ENCODE data around the gene DLG2.

Gene DLG2

GRCh38 chr11:83663988-83664387 lies 1963.2 kb downstream of the DLG2 start:
- no peak for TF ChIP-seq TAF1 (IDR thresholded peaks at IDR 0.05; ENCODE audit: borderline replicate concordance, insufficient read depth, low read length)
- no peak for TF ChIP-seq SIN3A (IDR thresholded peaks at IDR 0.05; ENCODE audit: borderline replicate concordance, insufficient read depth, low read length)
- no peak for TF ChIP-seq FOXP2 (optimal IDR thresholded peaks at IDR 0.05; ENCODE audit: borderline replicate concordance, extremely low read depth, extremely low read length, insufficient read depth)
- TF ChIP-seq POLR2AphosphoS5 (IDR thresholded peaks at IDR 0.05; ENCODE audit: low read depth, low read length): no peak
- TF ChIP-seq REST (IDR thresholded peaks at IDR 0.05; ENCODE audit: insufficient read depth in 1 of 2, low read depth in 2 of 2, low read length in 2 of 2): no peak

- TF ChIP-seq SIN3A (IDR thresholded peaks at IDR 0.05; ENCODE audit: borderline replicate concordance, insufficient read depth, low read length) (no peak), TAF1 (IDR thresholded peaks at IDR 0.05; ENCODE audit: borderline replicate concordance, insufficient read depth, low read length) (no peak), FOXP2 (optimal IDR thresholded peaks at IDR 0.05; ENCODE audit: borderline replicate concordance, extremely low read depth, extremely low read length, insufficient read depth) (no peak), REST (IDR thresholded peaks at IDR 0.05; ENCODE audit: insufficient read depth in 1 of 2, low read depth in 2 of 2, low read length in 2 of 2) (no peak), POLR2AphosphoS5 (IDR thresholded peaks at IDR 0.05; ENCODE audit: low read depth, low read length) (no peak)
Measured at GRCh38 chr11:83663446-83663845, 1963.7 kb downstream of the DLG2 start.

GRCh38 chr11:83662494-83662893 lies 1964.7 kb downstream of the DLG2 start:
- TF ChIP-seq FOXP2 (optimal IDR thresholded peaks at IDR 0.05; ENCODE audit: borderline replicate concordance, extremely low read depth, extremely low read length, insufficient read depth) (no peak), REST (IDR thresholded peaks at IDR 0.05; ENCODE audit: insufficient read depth in 1 of 2, low read depth in 2 of 2, low read length in 2 of 2) (no peak), TAF1 (IDR thresholded peaks at IDR 0.05; ENCODE audit: borderline replicate concordance, insufficient read depth, low read length) (no peak), POLR2AphosphoS5 (IDR thresholded peaks at IDR 0.05; ENCODE audit: low read depth, low read length) (no peak), SIN3A (IDR thresholded peaks at IDR 0.05; ENCODE audit: borderline replicate concordance, insufficient read depth, low read length) (no peak)

- no peak for TF ChIP-seq FOXP2 (optimal IDR thresholded peaks at IDR 0.05; ENCODE audit: borderline replicate concordance, extremely low read depth, extremely low read length, insufficient read depth)
- TF ChIP-seq REST (IDR thresholded peaks at IDR 0.05; ENCODE audit: insufficient read depth in 1 of 2, low read depth in 2 of 2, low read length in 2 of 2): no peak
- no peak for TF ChIP-seq POLR2AphosphoS5 (IDR thresholded peaks at IDR 0.05; ENCODE audit: low read depth, low read length)
- no peak for TF ChIP-seq TAF1 (IDR thresholded peaks at IDR 0.05; ENCODE audit: borderline replicate concordance, insufficient read depth, low read length)
- TF ChIP-seq SIN3A (IDR thresholded peaks at IDR 0.05; ENCODE audit: borderline replicate concordance, insufficient read depth, low read length): no peak
Measured at GRCh38 chr11:83661491-83662350, 1965.4 kb downstream of the DLG2 start.
